Fibroblast of gingiva (primary cell): Measurements from ENCODE around the gene CCDC63.
"Not testable (repeated sequence)": the region's sequence is repeated elsewhere in the genome, so short reads cannot be mapped to it uniquely, and the experiment has no call there.

Experiments used
- DNase-seq: peaks from one replicate; pipeline ENCODE4 v3.0.0-alpha.2; 2011; ENCODE audit warnings: low read depth

The CCDC63 gene

DNA sequence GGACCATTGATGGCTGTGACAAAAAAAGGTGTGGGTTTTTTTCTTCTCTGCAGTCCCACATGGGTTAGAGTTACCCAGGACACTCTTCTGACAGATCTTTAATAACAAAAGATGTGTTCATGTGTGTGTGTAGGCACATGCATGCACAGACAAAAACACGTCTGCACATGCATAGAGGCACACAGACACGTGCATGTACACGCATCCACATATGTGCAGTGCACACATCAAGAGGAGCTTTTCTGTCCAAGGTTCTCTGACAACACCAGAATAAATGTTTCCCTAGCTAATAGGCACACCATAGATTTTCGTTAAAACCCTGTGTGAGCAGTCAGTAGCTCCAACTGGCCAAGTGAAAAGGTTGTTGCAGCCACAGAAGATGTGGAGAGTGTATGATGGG, 76.4 kb downstream of the CCDC63 start:
- DNase-seq: no peak

DNA sequence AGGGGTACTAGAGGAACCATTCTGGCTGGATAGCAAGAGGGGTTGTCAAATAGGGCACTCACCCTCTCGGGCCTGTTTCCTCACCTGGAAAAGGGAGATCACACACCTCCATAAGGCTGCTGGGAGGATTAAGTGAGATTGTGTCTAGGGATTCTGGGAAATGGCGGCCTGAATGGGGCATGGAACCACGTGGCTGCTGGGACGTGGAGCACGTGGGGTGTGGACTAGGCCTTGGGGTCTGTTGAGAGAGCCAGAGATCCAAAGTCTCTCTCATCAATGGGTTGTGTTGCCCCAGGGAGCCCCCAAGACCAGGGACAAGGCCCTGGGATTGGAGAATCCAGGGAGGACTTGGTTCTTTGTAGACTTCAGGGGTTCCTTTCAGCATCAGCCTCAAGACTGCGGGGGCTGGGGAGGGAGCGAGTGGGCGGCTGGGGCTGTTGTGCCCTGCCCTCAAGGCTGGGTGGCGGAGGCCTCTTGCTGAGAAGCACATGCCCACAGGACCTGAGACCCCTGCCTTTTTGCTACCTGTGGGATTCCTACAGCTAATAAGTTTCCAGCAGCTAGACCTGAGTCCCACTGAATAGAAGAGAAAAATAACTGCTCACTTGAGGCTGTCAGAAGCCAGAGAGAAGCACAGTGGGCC, 77.0 kb downstream of the CCDC63 start:
- DNase-seq: no peak

DNA sequence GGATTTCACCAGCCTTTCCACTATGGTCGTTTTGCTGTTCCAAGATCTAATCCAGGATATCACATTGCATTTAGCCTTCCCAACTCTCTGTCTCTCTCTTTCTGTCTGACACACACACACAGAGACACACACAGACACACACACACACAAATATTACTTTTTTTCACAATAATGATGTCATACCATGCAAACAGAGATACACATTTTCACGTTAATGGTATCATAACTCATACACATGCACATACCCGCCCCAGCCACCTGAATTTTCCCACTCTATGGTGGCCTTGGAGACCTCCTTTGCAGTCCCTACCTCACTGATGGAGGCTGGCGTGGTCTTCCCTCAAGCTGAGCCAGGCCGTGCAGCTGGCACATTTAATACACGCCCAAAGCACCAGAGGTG, 80.8 kb downstream of the CCDC63 start:
- no peak for DNase-seq

DNA sequence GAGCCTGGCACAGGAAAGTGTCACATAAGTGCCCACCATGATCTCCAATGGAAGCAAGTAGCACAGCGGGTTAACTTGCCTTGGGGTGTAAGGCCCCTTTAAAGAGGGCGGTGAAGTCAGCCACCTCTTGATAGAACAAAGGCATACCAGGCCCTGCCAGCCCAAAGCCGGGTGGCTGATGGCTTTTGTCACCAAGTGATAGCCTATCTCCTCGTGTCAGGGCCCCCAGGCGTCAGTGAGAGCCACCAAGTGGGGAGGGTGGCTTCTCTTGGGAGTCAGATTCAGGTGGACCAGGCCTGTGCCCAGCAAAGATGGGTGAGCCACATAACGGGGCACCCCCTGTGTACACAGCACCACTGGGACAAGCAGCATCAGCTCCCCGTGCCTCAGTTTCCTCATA, 81.9 kb downstream of the CCDC63 start:
- DNase-seq: no peak

DNA sequence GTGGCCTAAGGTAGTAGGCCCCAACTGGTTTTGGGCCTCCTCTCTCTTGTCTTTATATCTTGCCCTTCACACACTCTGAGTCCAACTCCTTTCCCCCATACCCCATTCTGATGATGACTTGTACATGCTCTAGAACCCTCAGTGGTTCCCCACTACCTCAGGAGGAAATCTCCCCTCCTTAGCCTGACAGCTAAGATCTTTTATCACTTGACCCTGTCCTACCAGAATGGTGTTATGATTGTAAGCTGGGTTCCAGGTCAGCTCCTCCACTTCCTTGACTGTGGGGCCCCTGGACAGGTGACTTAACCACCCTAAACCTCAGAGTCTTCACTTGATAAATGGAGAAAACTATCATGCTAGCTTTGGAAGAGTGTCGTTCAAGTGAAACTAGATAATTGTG, 83.0 kb downstream of the CCDC63 start:
- DNase-seq: no peak

DNA sequence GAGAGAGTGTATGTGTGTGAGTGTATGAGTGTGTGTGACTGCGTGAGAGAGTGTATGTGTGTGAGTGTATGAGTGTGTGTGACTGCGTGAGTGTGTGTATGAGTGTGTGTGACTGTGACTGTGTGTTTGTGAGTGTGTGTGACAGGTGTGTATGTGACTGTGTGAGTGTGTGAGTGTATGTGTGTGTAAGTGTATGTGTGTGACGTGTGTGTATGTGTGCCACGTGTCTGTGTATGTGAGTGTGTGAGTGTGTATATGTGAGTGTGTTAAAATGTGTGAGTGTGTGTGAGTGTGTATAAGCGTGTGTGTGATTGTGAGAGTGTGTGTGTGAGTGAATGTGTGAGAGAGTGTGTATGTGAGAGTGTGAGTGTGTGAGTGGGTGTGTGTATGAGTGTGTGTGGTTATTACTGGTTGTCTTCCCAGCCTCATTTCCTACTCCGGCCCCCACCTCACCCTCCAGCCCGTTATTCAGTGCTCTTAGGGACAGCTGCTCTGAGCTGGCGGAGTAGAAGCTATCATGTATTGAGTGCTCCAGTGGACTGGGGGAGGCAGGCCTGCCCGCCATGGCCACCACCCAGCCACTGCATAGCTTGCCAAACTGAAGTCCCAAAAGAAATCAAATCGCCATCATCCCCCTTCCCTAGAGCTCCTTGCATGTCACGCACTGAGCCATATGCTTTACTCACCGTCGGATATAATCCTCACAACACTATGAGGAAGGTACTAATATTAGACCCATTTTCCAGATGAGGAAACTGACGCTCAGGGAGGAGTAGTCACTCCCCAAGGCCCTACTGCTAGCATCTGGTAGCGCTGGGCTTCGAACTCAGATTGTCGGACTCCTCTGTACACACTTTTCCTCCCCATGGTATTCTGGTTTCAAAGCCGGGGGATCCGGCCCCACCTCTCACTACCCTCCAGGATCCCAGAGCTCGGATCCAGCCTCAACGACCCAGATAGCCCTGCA, 83.8 kb downstream of the CCDC63 start:
- DNase-seq: no peak

DNA sequence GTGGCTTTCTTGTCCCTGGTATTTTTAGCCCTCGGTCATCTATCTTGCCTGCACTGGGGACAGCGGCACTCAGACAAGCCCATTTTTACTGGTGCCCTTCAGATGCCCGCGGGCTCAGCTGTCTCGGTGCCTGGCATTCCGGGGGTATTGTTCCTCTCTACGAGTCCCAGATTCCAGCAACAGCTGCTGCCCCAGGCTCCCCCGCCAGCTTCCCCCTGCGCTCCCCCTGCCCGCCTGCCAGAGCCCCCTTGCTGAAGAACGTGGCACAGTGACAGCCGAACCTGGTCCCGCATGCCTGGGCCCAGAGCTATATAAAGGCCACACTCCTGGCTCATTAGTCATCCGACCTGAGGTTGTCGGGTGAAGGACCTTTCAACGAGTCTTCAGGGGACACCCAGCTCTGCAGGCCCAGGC, 84.5 kb downstream of the CCDC63 start:
- DNase-seq: no peak

DNA sequence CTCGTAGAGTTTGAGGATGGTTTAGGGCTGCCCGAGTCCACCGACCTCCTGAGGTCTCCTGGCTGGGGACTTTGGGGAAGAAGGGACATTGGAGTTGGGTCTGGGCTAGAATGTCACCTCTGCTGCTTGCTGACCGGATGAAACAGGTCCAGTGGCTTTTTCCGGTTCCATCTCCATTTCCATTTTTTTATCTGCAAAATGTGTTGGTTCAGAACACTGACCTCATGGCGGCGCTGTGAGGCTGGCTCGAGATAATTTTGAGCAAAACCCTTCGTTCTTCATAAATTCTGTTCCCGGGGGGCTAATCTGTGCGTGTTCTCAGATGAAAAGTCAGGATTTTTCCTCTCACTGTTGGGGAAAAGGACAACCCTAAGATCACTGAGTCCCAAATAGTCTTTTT, 85.3 kb downstream of the CCDC63 start:
- no peak for DNase-seq

DNA sequence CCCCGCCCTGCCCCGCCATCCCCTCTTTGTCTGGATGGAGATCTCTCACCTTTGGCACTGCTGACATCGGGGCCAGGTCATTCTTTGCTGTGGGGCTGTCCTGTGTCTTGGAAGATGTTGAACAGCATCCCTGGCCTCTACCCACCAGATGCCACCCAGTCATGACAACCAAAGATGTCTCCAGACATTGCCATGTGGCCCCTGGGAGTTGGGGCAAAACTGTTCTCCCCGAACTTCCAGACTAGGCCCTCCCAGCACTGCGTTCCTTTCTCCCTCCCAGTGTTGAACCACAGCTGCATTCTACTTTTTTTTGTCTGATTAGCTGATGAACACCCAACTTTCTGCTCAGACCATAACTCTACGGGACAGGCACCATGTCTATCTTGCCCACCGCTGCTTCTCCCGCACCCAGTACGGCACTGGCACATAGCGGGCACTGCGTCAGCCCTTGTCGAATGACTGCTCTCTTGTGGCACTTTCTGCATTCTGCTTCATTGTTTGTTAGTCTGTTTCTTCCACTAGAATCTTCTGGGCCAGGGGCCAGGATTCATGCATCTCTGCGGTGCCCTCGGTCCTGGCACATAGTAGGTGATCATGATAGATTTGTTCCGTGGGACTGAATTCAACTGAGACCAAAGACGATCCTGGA, 86.7 kb downstream of the CCDC63 start:
- no peak for DNase-seq

DNA sequence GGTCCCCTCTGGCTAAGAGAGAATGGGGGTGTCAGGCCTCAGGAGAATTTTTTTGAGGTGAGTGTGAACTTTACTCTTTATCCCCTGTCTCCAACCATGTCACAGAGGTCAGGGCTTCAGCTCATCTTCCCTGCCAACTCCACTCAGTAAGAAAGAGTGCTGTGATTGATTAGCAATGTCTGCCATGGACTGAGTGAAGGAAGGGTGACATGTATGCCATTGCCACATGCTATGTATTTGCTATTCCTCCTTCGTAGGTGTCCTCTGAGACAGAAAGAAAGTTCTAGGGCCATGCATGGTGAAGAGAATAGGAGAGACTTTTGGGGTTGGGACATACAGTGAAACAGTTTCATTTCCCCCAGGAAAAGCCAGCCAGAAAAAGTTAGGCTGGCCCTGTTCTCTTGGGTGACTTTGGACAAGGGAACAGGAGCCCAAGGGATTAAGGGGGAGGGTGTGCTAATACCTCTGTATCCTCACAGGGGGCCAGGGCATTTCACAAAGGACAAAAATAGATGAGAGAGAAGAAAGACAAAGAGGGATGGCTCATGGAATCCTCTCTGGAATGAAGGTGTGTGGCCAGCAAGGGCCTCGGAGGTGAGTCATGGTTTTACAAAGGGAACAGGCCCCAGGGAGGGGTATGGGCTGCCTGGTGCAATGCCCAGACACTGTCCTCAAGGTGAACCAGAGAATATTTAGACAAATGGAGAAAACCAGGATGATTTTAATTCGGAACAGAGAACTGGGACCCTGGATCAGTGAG, 87.5 kb downstream of the CCDC63 start:
- no peak for DNase-seq

DNA sequence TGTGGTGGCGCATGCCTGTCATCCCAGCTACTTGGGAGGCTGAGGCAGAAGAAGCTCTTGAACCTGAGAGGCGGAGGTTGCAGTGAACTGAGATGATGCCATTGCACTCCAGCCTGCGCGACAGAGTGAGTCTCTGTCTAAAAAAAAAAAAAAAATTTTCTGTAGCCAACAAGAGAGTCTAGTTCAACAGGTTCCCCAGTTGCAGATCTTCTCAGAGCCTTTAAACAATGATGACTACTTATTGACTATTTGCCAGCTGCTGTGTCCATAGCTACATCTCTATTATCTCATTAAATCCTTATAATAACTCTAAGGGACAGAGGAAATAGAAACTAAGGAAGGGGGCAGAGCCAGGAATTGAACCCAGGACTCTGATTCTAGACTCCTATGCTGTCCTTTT, 88.8 kb downstream of the CCDC63 start:
- no peak for DNase-seq

DNA sequence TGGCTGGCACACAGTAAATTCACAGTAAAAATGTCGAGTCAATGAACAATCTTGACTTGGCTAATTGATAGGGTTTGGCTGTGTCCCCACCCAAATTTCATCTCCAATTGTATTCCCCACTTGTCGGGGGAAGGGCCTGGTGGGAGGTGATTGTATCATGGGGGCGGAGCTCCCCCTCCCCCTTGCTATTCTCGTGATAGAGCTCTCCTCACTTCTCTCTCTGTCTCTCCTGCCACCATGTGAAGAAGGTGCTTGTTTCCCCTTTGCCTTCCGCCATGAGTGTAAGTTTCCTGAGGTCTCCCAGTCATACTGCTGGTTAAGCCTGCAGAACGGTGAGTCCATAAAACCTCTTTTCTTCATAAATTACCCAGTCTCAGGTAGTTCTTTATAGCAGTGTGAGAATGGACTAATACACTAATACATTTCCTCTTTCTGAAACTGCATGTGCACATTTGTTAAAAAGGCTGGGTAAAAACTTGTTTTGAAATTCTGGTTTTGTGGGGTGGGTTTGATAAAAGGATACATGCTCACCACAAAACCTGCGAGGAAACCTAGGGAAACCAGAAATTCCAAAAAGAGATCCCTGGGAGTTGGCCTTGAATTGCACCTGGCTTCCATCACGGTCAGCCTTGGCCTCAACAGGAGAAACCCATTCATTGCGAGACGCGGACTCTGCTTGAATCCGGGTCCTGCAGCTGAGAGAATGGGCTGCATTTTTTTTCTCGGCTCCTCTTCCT, 89.7 kb downstream of the CCDC63 start:
- DNase-seq: no peak

DNA sequence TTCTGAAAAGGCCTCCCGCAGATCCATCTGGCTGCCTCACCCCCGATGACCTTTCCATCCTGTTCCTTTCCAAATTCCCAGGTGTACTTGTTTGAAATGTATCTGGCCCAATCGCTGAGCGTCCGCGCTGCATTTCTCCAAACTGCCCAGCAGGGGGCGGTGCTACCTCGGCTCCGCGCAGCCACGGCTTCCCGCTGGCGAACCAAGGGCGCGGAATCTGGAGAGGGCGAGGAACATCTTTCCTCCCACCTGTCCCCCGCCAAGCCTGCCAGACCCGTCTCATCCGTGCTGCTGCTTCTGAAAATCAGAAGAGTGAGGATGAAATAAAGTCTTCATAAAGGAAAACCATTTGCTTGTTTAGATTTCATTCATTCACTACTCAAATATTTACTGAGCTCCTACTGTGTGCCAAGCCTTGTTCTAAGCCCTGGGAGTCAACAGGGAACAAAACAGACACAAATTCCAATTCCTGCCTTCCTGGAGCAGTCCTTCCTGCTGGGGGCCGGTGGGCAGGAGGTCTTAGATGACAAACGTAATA, 90.4 kb downstream of the CCDC63 start:
- peak; percentile 14 for DNase-seq

DNA sequence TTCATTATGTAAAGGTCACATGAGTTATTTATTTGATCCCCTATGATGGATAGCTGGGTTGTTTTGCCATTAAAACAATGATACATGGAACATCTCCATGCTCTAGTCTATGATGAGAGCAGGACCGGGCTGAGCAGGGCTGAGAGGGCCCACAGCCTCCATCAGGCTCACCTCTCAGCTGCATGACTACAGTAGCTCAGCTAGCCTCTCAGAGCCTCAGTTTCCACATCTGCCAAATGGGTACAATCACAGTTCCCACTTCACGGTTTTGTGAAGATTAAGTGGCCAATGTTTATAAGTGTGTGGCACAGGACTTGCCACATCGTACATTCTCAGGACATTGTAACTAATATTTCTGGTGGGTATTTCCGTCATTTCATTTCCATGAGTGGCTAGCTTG, 93.5 kb downstream of the CCDC63 start:
- DNase-seq: no peak

DNA sequence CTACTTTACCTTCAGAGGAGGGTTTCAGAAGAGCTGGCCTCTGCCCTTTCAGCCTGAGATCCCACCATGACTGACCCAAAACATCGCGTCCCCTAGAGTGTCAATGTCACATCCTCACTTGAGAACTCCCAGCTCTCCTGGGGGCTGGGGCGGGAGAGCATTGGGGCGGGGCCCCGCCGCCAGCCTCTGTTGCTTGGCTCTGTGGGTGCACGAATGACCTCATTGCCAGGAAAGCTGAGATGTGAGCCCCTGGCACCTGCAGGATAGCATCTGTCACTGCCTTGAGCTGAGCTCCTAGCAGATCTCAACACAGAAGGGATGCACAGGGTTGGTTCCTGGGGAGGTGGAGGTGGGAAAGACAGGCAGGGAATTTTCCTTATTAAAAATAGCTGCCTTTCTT, 94.1 kb downstream of the CCDC63 start:
- DNase-seq: no peak

DNA sequence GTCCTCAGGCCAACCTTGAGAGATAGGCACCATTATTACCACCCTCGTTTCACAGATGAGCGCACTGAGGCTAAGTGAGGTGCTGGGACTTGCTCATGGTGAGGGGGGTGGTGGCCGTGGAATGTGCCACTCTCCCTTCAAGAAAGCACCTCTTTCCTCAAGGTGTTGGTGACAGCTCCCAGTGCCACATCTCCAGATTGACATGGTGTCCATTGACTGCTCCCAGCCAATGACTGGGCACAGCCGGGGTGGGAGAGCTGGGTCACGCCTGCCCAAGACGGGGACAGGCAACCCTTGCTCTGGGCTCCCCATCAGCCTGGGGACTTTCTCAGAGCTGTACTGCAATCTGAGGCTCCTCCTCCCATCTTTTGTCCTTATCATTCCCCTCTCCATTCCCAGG, 94.6 kb downstream of the CCDC63 start:
- DNase-seq: no peak

DNA sequence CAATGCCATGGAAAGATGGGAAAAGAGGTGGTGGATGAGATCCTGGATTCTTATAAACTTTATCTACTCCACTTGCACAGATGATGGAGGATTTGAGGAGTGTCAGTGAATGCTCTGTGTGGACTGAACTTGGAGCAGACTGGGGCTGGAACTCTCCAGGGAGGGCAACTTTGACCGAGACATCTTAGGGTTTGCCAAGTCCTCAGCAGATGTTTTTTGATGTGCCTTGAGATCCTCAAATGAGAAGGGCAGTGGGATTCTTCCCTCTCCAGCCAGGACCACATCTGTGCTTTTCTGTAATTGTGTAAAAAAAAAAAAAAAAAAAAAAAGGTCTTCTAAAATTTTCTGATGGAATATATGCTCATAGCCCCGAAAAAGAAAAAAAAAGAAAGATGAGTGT, 96.6 kb downstream of the CCDC63 start:
- DNase-seq: no peak

DNA sequence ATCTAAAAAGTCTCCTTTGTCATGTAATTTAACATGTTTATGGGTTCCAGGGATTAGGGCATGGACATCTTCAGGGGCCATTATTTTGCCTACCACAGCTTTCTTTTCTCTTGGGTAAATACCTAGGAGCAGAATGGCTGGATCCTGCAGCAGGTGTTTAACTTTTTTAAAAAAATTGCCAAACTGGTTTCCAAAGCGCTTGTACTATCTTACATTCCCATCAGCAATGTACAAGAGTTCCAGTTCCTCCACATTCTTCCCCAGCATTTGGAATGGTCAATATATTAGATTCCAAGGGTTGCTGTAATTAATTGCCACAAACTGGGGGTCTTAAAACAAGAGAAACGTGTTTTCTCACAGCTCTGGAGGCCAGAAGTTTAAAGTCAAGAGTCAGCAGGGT, 101.3 kb downstream of the CCDC63 start:
- DNase-seq: no peak

DNA sequence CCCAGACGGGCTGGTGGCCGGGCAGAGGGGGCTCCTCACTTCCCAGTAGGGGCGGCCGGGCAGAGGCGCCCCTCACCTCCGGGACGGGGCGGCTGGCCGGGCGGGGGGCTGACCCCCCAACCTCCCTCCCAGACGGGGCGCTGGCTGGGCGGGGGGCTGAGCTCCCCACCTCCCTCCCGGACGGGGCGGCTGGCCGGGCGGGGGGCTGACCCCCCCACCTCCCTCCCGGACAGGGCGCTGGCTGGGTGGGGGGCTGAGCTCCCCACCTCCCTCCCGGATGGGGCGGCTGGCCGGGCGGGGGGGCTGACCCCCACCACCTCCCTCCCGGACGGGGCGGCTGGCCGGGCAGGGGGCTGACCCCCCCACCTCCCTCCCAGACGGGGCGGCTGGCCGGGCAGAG, 103.7 kb downstream of the CCDC63 start:
- not testable (repeated sequence) for DNase-seq

DNA sequence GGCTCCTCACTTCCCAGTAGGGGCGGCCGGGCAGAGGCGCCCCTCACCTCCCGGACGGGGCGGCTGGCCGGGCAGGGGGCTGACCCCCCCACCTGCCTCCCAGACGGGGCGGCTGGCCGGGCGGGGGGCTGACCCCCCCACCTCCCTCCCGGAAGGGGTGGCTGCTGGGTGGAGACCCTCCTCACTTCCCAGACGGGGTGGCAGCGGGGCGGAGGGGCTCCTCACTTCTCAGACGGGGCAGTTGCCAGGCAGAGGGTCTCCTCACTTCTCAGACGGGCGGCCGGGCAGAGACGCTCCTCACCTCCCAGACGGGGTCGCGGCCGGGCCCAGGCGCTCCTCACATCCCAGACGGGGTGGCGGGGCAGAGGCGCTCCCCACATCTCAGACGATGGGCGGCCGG, 104.1 kb downstream of the CCDC63 start:
- not testable (repeated sequence) for DNase-seq
